ENCODE measurements around the gene CACNA1B.

CACNA1B gene

DNA sequence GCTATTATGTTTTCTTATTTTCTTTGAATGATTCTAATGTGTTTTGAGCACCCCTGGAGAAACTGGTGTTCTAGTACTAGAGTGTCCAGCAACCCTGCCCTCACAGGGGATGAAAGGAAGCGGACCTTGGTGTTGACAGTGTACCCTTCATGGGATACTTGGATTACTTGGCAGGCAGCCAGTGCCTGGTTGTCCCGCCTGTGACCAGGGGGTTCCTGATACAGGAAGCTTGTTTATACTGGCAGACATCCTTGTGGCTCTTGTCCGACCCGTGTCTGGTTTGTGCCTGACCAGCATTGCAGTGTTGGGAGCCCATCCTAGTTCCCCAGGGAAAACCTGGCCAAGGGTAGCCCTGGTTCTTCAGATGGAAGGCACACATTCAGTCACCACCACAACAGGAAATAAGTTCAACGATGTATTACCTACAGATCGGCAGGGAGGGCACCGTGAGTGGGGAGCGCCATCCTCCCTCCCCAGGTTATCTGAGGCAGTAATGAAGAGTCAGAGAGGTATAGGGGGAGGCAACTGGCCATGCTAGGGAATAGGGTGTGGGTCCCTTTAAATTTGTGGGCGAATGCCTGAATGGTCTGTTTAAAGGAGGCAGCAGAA is 47.3 kb downstream of the CACNA1B start:
- DNase-seq = no peak

- no peak for DNase-seq
Measured at GRCh38 chr9:137943655-137944054, 66.1 kb downstream of the CACNA1B start.

- DNase-seq = no peak
Measured at GRCh38 chr9:137945581-137945980, 68.0 kb downstream of the CACNA1B start.

- no peak for DNase-seq
Measured at GRCh38 chr9:137946993-137947392, 69.4 kb downstream of the CACNA1B start.

GRCh38 chr9:137948642-137949041 is 71.1 kb downstream of the CACNA1B start:
- no peak for DNase-seq

DNA sequence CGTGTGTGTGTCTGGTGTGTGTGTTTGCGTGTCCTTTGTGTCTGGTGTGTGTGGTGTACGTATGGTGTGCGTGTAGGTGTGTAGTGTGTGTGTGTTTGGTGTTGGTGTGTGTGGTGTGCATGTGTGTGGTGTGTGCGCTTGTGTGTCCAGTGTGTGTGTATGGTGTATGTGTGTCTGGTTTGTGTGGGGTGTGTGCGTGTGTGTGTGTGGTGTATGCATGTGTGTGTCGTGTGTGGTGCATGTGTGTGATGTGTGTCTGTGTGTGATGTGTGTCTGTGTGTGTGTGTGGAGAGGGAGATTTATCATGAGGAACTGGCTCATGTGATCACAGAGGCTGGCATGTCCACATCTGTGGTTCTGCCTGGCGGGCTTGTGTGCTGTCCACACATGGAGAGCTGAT is 71.7 kb downstream of the CACNA1B start:
- no peak for DNase-seq

DNA sequence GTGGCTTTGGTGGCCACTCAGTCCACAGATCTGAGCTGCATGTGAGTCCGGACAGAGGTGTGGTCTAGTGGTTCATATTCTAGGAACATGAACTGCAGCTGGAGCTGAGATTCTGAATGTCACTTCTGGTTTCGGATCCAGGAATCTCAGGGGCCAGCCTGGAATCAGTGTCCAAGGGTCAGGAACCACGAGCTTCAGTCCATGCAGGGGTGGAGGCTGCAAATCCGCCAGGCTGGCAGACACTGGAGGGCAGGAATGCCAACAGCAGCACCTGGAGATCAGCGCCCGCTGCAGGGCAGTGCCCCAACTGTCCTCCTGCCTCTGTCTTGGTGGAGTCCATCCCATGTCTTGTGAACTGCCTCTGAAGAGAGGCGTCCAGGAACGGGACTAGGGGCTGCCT is 73.5 kb downstream of the CACNA1B start:
- DNase-seq = no peak

- no peak for DNase-seq
Measured at GRCh38 chr9:137951597-137952490, 74.3 kb downstream of the CACNA1B start.

- DNase-seq = no peak
Measured at GRCh38 chr9:137952976-137953666, 75.5 kb downstream of the CACNA1B start.

GRCh38 chr9:137953683-137954438 is 76.3 kb downstream of the CACNA1B start:
- DNase-seq = no peak

GRCh38 chr9:137955224-137955570 is 77.6 kb downstream of the CACNA1B start:
- DNase-seq = no peak

- no peak for DNase-seq
Measured at GRCh38 chr9:137955586-137955985, 78.0 kb downstream of the CACNA1B start.

DNA sequence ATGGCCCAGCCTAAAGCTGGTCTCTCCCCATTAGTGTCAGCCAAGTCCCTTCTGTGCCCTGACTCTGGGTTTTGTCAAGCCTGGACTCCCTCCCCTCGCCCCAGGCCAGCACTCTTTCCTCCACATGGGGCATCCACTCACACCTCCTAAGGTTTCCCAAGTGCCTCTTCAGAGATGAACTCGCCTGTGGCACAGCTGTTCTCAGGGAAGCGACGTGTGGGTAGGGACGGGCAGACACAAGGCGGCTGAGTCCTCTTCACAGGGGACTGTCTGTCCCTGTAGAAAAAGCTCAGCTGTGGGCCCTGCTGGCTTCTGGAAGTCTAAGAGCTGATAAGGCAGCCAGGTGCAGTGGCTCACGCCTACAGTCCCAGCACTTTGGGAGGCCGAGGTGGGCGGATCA is 78.5 kb downstream of the CACNA1B start:
- no peak for DNase-seq

GRCh38 chr9:137956688-137957385 is 79.3 kb downstream of the CACNA1B start:
- no peak for DNase-seq

DNA sequence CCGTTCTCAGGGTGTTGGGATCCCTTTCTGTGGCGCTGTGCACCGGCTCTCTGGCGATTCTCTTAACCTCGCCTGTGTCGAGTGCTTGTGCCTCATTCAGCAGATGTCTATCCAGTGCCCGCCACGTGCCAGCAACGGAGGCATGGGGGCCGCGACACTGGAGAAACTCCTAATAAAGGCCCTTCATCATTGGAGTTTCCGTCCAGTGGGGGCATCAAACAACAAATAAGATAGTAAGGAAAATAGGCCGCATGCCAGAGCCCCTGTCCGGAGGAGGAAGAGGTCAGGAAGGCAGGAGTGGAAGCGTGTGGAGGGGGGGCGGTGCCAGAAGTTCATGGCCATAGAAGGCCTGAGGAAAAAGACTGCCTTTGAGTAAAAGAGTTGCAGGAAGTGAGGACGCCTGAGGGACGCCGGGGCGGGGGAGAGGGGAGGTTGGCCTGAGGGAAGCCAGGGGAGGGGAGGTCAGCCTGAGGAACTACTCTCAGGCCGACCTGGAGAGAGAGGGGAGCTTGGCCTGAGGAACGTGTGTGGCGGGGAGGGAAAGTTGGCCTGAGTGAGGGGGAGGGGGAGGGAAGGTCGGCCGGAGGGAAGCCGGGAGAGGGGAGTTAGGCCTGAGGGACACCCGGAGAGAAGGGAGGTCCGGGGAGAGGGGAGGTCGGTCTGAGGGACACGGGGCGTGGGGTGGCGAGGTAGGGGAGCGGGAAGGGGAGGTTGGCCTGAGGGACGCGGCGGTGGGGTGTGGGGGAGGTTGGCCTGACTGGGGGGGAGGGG is 82.2 kb downstream of the CACNA1B start:
- no peak for DNase-seq

DNA sequence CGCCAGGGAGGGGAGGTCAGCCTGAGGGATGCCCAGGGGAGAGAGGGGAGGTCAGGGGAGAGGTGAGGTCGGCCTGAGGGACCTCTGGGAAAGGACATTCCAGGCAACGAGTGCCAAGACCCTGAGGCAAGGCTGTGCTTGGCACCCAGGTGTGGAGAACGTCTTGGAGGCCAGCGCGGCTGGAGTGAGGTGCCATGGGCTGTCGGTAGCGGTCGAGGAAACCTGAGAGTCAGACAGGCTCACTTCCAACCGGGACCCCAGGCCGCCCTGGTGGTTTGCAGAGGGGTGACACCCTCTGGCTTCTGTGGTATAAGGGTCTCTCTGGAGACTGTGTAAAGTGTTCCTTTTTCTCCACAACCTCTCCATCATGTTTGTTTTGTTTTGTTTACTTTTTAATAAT is 82.9 kb downstream of the CACNA1B start:
- no peak for DNase-seq

- no peak for DNase-seq
Measured at GRCh38 chr9:137963525-137963924, 85.9 kb downstream of the CACNA1B start.

- no peak for DNase-seq
Measured at GRCh38 chr9:137965177-137965795, 87.7 kb downstream of the CACNA1B start.

GRCh38 chr9:137967280-137967953 is 89.8 kb downstream of the CACNA1B start:
- DNase-seq = no peak

- no peak for DNase-seq
Measured at GRCh38 chr9:137968235-137968634, 90.7 kb downstream of the CACNA1B start.

DNA sequence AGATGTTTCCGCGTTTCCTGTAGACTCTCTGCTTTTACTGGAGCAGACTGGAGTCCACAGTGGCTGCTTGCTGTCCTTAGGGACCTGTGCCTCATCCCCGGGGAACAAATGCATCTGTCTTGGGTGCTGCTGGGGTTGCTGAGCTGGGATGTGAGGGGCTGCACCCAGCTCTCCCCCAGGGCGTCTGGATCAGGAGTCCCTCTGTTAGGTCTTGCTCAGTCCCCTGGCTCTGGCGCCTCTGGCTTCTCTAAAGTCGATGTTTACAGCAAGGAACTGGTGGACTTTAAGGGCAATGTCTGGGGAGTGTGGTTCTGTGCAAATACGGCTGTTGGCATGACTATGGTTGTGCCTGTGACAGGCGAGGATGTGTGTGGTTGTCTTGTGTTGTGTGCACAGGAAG is 91.4 kb downstream of the CACNA1B start:
- DNase-seq = no peak
